Measurements from ENCODE around the gene NSMF.

NSMF gene

DNA sequence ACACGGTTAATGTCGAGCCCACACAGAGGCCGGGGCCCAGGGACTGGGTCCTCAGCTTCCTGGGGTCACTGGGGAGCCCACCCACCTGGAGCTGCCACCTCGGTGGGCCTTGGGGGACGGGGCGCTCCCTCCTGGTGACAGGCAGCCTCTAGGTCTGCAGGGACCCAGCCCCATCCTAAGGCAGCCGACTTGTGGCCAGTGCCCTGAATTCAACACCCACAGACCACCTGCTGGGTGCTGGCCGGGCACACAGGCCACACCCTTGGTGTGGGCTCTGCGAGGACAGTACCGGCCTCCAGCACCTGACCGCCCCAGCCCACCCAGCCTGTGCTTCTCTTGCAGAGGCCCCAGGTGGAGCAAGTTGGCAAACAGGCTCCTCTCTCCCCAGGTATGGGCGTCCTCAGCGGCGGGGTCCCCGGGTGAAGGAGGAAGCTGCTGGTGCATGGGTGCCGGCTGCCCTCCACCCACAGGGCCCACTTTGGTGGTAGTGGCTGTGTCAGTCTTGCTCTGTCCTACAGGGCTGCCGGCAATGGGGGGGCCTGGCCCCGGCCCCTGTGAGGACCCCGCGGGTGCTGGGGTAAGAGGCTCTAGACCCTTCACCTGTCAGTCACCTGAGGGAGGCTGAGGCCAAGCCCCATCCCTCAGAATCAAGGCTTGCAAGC is 26.3 kb downstream of the NSMF start:
- DNase-seq (ENCODE audit: low spot score) = no peak

DNA sequence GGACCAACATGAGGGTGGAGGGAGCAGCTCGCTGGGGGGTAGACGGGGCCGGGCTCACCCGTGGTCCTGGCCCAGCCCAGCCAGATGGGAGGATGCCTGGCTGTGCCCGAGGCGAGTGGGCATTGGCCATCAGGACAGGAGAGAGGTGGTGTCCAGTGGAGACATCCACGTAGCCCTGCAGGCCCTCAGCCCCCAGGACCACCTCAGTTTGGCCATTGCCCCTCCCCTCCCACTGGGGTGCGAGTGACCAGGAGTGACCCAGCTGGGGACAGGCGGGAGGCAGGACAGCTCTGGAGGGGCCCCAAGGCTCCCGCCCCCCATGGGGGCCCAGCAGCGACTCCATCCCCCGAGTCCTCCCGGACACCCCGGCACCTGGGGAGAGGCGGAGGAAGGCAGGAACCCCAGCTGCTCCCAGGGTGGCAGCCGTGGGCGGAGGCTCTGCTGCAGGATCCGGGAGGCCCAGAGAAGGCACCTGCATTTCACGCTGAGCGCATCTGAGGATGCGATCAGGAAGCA is 27.7 kb downstream of the NSMF start:
- DNase-seq (ENCODE audit: low spot score) = no peak

DNA sequence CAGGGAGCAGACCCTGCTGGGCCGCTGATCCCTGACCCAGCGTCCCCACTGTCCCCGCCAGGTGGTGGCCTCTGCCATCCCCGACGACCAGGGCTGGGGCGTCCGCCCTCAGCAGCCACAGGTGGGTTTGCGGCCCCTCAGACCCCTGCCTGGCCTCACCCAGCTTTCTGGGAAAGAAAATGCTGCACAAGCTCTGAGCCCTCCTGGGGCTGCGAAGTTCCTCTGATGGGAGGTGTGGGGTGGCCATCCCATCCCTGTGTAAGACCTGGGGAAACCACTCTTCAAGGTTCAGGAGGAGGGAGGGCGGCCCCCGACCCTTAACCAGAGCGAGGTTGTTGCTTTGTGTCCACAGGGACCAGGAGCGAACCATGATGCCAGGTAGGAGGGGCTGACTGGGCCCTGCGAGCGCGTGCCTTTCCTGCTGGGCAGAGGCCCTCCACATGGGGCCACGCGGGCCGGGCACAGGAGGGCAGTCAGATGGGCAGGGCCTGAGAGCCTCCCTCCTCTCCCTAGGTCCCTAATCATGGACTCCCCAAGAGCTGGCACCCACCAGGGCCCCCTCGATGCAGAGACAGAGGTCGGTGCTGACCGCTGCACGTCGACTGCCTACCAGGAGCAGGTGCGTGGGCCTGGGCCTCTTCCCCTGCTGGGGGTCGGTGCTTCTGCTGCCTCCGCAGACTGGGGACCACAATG is 28.3 kb downstream of the NSMF start:
- no peak for DNase-seq (ENCODE audit: low spot score)

DNA sequence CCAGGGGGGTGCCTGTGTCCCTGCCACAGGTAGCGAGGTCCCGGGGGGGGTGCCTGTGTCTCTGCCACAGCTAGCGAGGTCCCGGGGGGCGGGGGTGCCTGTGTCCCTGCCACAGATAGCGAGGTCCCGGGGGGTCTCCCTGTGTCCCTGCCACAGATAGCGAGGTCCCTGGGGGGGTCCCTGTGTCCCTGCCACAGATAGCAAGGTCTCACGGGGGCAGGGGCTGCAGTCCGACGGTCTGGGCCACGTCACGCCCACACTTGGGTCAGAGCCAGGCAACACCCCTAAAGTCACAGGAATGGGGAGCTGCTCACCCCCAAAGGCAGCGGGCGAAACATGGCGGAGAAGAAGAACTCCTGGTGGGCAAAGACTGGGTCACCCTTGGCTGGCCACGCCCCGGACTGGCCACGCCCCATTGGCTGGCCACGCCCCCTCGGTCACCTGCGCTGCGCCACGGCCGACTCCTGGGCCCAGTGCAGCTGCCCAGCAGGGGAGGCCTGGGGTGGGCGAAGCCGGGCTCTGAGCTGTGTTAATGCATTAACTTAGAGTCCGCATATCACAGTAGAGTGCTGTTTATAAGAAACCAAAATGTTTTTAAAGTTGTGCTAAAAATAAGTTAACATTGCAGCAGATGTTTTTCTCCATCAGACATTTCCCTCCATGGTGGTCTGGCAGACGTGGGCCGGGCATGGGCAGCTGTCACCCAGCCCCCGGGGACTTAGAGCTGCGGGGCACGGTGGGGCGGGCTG is 29.0 kb downstream of the NSMF start:
- DNase-seq (ENCODE audit: low spot score) = no peak

DNA sequence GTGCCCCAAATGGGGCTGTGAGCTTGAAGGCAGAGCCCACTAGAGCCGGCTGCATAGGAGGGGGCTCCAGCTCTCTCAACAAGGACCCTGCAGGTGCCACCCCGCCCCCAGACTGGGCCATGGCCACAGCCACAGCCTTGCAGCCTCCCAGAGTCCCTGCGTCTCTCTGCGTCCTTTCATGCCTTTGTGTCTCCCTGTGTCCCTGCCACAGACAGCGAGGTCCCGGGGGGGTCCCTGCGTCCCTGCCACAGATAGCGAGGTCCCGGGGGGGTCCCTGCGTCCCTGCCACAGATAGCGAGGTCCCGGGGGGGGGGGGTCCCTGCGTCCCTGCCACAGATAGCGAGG is 29.6 kb downstream of the NSMF start:
- DNase-seq (ENCODE audit: low spot score) = no peak

- no peak for DNase-seq (ENCODE audit: low spot score)
Measured at GRCh38 chr9:137428841-137429545, 30.1 kb downstream of the NSMF start.

- no peak for DNase-seq (ENCODE audit: low spot score)
Measured at GRCh38 chr9:137428311-137428630, 30.9 kb downstream of the NSMF start.

DNA sequence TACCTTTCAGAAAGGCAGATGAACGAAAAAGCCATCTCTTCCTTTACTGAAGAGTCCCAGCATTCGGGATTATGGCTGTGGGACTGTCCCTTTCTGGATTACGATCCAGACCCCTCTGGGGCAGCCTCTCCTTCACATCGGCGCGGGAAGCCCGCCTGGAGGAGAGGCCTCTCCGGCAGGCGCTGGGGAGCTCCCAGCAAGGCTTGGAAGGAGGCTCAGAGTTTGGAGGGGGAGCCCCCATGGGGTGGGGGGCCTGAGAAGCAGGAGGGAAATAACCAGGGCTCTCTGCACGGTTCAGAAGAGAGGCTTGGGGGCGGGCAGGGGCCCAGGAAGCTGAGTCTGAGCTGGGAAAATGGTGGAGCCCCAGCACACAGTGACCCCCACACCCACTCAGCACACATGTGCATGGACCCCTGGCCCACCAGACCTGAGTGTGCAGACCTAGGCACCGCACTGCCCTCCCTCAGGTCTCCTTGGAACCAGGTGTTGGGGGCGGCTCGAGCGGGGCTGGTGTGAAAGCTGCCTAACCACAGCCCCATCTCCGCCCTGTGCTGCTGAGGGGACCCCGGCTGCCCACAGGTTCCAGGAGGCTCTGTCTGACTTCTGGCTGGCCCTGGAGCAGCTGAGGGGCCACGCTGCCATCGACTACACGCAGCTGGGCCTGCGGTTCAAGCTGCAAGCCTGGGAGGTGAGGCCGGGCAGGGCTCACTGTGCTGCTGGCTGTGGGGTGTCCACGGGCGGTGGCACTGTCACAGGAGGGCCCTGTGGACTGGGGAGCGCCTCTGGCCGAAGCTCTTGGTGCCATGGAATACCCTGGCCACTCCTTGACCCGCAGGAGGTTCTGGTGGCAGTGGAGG is 31.5 kb downstream of the NSMF start:
- no peak for DNase-seq (ENCODE audit: low spot score)

DNA sequence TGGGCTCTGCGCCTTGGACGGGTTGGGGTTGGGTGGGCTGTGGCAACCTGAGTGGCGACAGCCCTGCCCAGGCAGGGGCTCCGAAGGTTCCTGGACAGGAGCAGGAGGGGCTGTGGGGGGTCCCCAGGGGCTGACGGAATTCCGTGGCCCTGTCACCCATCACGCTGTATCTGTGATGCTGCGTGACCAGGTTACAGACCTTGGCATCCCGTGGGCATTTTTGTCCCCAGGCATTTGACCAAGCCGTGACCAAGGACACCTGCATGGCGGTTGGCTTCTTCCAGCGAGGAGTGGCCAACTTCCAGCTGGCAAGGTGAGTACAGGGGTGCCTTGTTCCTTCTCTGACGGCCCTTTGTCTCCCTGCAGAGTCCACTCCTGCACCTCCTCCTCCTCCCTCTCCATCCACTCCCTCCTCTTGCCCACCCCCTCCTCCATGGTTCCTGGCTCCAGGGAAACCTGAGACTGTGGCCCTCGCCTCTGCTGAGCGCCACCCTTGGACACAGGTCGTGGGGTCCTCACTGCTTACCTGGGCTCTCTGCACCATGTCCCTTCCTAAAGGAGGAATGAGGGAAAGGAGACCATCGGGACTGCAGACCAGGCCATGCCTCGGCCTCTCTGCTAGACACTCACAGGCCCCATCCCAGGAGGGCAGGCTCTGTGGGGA is 33.0 kb downstream of the NSMF start:
- DNase-seq (ENCODE audit: low spot score) = no peak

- DNase-seq (ENCODE audit: low spot score) = no peak
Measured at GRCh38 chr9:137423514-137424291, 35.4 kb downstream of the NSMF start.

DNA sequence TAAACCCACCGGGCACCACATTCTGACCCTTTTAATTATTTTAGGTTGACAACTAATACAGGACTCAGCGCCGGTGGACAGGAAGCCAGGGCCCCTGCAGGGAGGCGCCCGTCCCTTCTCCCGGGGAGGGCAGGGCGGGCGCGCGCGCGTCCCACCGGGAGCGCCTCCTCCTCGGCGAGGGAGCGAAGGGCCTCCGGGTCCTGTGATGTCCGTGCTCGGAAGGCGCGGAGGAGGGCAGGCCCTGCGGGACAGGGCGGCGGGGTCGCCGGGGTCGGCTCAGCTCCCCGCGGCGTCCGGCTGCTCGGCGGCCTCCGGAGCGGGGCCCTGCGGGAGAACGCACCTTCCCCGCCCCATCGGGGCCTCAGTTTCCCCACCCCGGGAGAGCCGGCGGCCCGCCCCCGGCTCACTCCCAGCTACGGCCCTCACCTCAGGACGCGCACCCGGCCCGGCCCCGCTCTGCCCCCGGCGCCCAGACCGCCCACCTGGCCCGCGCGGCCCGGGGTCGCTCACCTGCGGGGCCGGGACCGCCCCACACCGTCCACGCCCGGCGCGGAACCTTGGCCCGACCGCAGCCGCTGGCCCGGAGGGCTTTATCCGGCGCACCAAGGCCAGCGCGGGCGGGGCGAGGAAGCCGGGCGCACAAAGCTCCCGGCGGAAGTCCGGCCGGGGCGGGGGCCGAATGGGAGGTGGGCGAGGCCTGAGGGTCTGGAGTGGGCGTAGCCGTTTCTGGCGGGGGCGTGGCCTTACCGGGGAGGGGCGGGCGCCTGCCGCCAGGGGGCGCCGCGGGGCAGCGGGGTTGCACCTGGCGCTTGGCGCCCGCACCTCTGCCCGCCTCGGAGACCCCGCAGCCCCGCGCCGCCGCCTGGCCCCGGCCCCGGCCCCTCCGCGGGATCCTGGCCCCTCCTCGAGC is 36.3 kb downstream of the NSMF start, which contains the start of the genes EXD3 and NOXA1:
EXD3 (minus strand) TSS at position 559 of the 910 bp plus-strand sequence. CDS start 27,805 bp downstream, outside the sequence.
NOXA1 (plus strand) TSS at position 790 of the 910 bp plus-strand sequence. CDS start 137 bp downstream, outside the sequence.
- peak; percentile 91 for DNase-seq (ENCODE audit: low spot score)

DNA sequence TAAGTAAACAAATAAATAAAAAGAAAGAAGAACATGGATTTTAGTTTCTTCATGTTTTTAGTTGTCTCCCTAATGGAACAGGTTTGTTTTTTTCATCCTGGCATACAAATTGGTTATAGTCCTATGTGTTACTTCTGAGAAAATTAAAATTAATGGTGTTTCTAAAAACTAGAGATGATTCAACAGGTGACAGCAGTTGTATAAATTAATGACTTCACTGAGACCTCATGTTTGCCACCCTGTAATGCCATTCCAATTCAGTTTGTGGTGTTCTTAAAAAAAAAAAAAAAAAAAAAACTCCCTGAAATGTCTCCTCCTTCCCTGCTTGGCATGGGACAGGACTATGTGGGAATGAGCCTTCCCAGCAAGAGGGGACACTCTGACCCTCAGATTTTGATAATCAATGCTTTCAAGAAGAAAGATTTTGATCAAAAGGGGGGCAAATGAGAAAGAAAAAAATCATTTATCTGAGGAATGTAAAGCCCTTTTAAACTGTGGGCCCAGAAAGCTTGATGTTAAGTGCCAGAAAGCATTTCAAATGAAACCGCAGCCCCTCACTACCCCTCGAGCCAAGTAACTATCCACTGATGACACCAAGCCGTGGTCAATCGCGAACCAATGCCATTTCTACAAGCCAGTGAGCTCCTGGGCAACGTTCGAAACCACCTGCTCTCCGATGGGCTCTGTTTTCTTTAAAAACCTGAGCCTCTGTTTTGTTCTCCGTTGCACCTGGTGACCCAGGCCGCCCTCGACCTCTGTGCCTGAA is 37.1 kb downstream of the NSMF start:
- DNase-seq (ENCODE audit: low spot score) = no peak

DNA sequence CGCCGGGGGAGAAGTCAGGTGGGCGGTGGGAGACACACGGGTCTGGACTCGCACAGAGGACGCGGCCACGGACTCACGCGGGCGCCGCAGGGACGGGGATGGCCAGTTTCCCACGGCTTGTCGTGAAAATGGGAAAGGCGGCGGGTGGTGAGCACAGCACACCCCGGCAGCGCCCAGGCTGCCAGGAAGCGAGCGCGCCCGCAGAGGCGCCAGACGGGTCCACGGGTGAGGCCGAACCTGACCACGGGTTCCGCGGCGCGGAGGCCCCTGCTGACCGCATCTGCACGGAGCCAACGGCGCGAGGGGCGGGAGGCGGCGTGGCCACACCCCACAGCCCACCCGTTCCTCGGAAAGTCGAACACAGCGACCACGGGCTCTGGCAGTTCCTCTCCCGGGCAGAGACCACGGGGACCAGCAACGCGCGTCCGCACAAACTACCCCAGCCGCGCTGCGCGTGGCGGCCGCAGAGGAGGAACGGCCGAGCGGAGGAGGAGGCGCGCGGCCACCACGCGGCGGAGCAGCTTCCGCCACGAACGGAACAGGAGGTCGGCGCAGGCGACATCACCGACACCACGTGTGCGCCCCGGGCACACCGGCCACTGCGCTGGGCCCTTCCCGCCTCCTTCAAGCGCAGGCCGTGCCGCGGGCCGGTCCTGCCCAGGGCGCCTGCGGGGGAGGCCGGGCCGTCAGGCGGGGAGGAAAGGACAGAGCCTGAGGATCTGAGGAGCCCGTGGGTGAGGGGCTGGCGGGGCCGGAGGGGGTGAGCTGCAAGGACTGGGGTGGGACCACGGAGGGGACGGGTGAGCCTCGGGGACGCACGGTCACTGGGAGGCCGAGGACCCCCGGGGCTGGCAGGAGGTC is 41.7 kb downstream of the NSMF start:
- no peak for DNase-seq (ENCODE audit: low spot score)

DNA sequence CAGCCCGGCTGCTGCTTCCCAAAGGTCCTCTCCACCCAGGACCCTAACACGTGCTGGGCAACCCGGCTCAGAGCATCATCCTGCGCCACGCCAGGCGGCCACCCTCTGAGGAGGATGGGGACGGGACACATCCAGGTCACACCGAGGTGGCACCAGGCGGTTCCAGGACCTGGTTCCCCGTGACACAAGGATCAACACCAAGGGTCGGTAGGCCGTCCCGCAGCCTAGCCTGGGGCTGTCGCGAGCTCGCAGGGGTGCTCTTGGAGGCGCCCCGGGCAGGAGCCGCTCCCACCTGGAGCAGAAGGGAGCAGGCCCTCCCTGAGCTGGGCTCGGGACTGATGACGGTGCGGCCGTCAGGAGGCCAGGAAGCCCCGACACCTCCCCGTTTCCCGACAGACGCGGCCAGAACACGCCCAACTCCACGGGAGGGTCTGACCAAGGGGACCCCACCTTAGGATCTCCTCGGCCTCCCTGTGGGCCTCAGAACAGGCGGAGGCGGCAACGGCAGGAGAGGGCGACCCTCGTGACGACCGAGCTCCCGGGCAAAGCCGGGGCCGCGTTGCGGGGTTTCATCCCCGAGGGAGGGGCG is 42.5 kb downstream of the NSMF start:
- no peak for DNase-seq (ENCODE audit: low spot score)

DNA sequence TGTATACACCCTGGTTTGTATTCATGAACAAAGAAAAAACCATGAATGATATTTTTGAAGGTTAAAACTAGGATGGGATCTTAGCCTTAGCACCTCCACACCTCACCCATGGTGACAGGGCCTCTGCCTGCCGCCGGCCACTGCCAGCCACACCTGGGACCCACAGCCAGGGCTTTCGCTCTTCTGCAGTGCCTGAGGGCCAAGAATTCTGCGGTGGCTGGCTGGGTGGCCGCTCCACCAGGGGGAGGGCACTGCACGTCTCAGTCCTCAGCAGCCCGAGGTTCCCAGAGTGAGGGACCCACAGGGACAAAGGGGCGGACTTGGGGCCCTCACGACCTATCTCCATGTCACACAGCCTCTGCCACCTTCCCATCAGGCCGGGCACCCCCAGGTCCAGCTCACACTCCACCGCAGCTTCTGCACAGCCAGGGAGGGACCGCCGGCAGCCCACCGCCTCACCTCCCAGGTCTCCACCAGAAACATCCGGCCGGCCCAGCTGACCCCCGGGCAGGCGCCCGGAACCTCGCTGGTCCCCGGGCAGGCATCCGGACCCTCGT is 43.0 kb downstream of the NSMF start:
- DNase-seq (ENCODE audit: low spot score) = no peak

GRCh38 chr9:137415451-137415850 is 43.7 kb downstream of the NSMF start:
- DNase-seq (ENCODE audit: low spot score) = no peak
